ENCODE results near the gene FTL.

GRCh38 chr19:48965806-48966540 lies 864 bp downstream of the FTL start:
- TF ChIP-seq CTCF (IDR thresholded peaks at IDR 0.05), result no peak
- TF ChIP-seq POLR2A (IDR thresholded peaks at IDR 0.05), result no peak

All from testis (tissue), 2 donors.